Epithelial cell of esophagus (primary cell): ENCODE measurements around the gene FEN1.
A peak's percentile ranks its signal among the peaks of the same experiment; 100 is the strongest.

Experiments used
- DNase-seq: peaks from one replicate; pipeline ENCODE4 v3.0.0; 2010; ENCODE audit warnings: low read depth
- H3K4me3 ChIP-seq: 2 replicates; pipeline ENCODE4 v1.5.1; 2011; ENCODE audit warnings: mild to moderate bottlenecking, low read length, control low read depth
- TF ChIP-seq, protein P1 (sequence below): IDR thresholded peaks from 2 replicates; pipeline ENCODE4 v1.5.1; 2011; ENCODE audit warnings: low read depth, mild to moderate bottlenecking, low read length, control low read depth, inconsistent platforms; ENCODE audit not compliant: insufficient read depth; ENCODE audit errors: missing control alignments

FEN1 gene

GRCh38 chr11:61817471-61818202 lies 24.9 kb downstream of the FEN1 start:
- TF ChIP-seq, protein P1, sequence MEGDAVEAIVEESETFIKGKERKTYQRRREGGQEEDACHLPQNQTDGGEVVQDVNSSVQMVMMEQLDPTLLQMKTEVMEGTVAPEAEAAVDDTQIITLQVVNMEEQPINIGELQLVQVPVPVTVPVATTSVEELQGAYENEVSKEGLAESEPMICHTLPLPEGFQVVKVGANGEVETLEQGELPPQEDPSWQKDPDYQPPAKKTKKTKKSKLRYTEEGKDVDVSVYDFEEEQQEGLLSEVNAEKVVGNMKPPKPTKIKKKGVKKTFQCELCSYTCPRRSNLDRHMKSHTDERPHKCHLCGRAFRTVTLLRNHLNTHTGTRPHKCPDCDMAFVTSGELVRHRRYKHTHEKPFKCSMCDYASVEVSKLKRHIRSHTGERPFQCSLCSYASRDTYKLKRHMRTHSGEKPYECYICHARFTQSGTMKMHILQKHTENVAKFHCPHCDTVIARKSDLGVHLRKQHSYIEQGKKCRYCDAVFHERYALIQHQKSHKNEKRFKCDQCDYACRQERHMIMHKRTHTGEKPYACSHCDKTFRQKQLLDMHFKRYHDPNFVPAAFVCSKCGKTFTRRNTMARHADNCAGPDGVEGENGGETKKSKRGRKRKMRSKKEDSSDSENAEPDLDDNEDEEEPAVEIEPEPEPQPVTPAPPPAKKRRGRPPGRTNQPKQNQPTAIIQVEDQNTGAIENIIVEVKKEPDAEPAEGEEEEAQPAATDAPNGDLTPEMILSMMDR, result no peak
- no peak overlapping the region for H3K4me3 ChIP-seq
- no peak for DNase-seq

GRCh38 chr11:61820174-61820573 lies 27.5 kb downstream of the FEN1 start:
- TF ChIP-seq, protein P1, result no peak
- H3K4me3 ChIP-seq, result no peak overlapping the region
- DNase-seq, result peak; percentile 88

DNA sequence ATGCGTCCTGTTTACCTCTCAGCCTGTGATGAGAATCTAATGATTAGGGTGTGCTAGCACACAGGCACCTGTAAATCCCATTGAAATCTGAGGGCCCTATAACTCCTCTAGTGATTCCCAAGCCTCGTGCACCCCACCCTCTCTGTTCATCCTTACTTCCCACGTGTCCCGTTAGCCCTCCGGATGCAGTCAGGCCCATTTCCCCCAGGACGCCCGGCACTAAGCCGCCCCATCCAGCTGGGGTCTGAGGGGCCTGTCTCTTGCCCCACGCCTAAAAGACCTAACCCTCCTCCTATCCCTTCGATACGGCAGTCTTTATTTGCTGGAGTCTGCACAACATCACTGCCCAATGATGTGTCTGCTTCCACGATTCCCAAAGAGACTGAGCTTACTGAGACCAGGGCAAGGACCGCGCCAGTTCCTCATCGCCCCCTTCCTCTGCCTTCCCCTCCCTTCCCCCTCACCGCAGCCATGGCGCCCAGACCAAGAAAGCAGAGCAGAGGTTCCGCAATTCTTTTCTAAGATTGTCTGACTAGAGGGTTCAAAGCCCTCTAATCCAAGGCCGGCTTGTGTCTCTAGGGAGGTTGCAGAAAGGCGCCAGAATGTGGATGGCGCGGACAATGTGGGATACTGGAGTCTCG lies 34.3 kb downstream of the FEN1 start:
- DNase-seq, result no peak
- TF ChIP-seq, protein P1, result no peak
- peak overlapping the region; percentile 68 for H3K4me3 ChIP-seq

DNA sequence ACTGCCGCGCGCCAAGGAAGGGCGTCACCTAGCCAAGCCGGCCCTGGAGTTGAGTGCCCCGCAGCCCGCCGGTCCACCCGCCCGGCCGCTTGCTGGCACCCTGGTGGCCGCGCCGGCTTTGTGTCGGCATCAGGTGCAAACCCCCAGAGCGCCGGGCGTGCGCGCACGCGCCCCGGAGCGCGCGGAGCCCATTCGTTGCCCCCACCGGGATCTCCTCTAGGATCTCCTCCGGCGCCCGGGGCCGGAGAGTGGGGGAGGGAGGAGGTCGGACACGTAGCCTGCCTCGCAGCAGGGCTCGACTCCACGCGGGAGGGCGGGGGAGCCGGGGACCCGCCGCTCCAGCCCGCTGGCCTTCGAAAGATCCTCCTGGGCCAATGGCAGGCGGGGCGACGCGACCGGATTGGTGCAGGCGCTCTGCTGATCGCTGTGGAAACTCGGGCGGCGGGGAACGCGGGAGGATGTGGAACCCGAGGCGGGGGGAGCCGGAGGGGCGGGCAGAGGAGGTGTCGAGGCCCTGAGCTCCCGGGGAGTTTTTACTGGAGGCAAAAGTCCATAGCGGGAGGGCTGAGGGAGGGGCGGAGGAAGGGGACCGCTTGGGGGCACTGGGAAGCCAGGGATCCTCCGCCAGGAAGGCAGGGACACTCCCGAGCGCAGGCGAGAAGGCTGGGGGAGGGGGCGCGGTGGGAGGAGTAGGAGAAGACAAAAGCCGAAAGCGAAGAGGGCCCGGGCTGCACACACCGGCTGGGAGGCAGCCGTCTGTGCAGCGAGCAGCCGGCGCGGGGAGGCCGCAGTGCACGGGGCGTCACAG lies 35.1 kb downstream of the FEN1 start, which contains the start of gene FADS2:
Gene FADS2, plus strand, starts transcription at position 730 of the 808 bp plus-strand sequence. CDS start 91 bp downstream, outside the sequence.
- peak within 1 kb of the TSS; percentile 68 for H3K4me3 ChIP-seq
- DNase-seq, result peak; percentile 89
- TF ChIP-seq, protein P1, result no peak

DNA sequence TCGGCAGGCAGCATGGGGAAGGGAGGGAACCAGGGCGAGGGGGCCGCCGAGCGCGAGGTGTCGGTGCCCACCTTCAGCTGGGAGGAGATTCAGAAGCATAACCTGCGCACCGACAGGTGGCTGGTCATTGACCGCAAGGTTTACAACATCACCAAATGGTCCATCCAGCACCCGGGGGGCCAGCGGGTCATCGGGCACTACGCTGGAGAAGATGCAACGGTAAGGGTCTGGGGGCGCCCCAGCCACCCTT lies 35.6 kb downstream of the FEN1 start:
- H3K4me3 ChIP-seq, result peak overlapping the region; percentile 68
- no peak for DNase-seq
- TF ChIP-seq, protein P1, result no peak

DNA sequence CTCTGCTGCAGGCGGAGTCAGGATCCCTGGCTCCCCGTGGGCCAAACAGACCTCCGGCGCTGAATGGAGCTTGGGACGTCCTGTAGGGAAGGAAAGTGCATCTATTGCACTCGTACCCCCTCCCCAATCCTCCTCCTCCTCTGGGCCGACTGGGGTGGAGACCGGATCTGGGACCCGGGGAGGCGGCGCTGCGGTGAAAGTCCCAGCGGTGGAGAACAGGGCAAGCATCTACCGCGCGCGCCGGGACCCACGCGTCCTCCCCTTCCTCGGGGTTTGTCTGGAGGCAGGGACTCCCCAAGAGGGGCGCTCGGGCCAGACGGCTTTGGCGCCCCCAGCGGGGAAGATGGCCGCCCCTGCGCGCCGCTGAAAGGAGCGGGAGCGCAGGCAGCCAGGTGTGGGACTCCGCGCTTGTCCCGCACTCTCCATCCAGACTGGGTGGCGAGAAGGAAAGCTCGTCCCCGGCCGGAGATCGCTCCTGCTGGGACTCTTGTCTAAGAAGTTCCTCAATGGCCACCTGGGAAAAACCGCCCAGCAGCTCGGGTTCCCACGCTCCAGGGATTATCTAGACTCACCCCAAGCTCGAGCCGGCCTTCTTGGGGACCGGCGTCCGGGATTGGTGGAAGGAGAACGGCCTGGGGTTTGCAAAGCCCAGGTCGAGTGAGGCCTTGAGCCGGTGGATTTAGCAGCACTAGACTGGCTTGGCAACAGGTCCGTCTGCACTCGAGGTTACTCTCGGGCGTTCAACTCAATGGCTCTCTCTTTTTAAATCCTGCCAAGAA lies 36.1 kb downstream of the FEN1 start:
- TF ChIP-seq, protein P1, result peak; percentile 24
- peak; percentile 45 for DNase-seq
- H3K4me3 ChIP-seq, result peak overlapping the region; percentile 68
